Fibroblast of lung (primary cell): Measurements from ENCODE around the gene CUTA. TPM values are rescaled to one million over a fixed set of nuclear protein-coding genes. Genes with fewer than 3 reads are reported as not detected.

ENCODE experiments used
- DNase-seq, 2 donors: peaks; one replicate each; pipeline versions ENCODE4 v3.0.0 to v3.0.0-alpha.2; 2010; ENCODE audit warnings: low read depth in 2 of 2
- H2AFZ ChIP-seq: 2 replicates; pipeline ENCODE4 v1.5.1; 2012; ENCODE audit warnings: low read length, control low read depth, inconsistent platforms
- H3K27ac ChIP-seq: 2 replicates; pipeline ENCODE4 v1.5.1; 2011; ENCODE audit warnings: low read length, control low read depth; ENCODE audit not compliant: insufficient read depth
- H3K27me3 ChIP-seq: 2 replicates; pipeline ENCODE4 v1.5.1; 2011; ENCODE audit warnings: mild to moderate bottlenecking, low read length; ENCODE audit not compliant: control insufficient read depth, insufficient read depth
- H3K36me3 ChIP-seq: 2 replicates; pipeline ENCODE4 v1.5.1; 2011; ENCODE audit warnings: low read length; ENCODE audit not compliant: control insufficient read depth, insufficient read depth
- H3K4me1 ChIP-seq: 2 replicates; pipeline ENCODE4 v1.5.1; 2011; ENCODE audit warnings: low read length; ENCODE audit not compliant: control insufficient read depth, insufficient read depth; ENCODE audit errors: extremely low read depth
- H3K4me2 ChIP-seq: 2 replicates; pipeline ENCODE4 v1.5.1; 2011; ENCODE audit warnings: low read length, control low read depth; ENCODE audit not compliant: insufficient read depth; ENCODE audit errors: extremely low read depth
- H3K4me3 ChIP-seq, 4 experiments: fragments of 200-600 bp in 1 of 4; sonication (generic) in 1 of 4; replicated peaks in 1 of 4; 2 replicates each; pipeline ENCODE4 v1.5.1; 2011 to 2016; ENCODE audit warnings: low read length in 4 of 4, low read depth in 3 of 4, mild to moderate bottlenecking in 3 of 4, control low read depth in 2 of 4, inconsistent platforms in 1 of 4, mixed read lengths in 1 of 4; ENCODE audit not compliant: insufficient read depth in 1 of 4; ENCODE audit errors: control extremely low read depth in 1 of 4
- H3K79me2 ChIP-seq: 2 replicates; pipeline ENCODE4 v1.5.1; 2012; ENCODE audit warnings: mild to moderate bottlenecking, low read length, inconsistent platforms; ENCODE audit not compliant: control insufficient read depth, insufficient read depth
- H3K9ac ChIP-seq: 2 replicates; pipeline ENCODE4 v1.5.1; 2011; ENCODE audit warnings: mild to moderate bottlenecking, low read length, control low read depth; ENCODE audit not compliant: insufficient read depth
- H3K9me3 ChIP-seq: 2 replicates; pipeline ENCODE4 v1.5.1; 2012; ENCODE audit warnings: low read depth, low read length; ENCODE audit not compliant: control insufficient read depth, insufficient read depth
- H4K20me1 ChIP-seq: 2 replicates; pipeline ENCODE4 v1.5.1; 2011; ENCODE audit warnings: low read length; ENCODE audit not compliant: control insufficient read depth, insufficient read depth; ENCODE audit errors: extremely low read depth
- EZH2 ChIP-seq: IDR thresholded peaks from 2 replicates; pipeline ENCODE4 v1.5.1; 2012; ENCODE audit warnings: low read length, control low read depth, mild to moderate bottlenecking; ENCODE audit errors: missing control alignments
- polyA plus RNA-seq, 2 donors: library from polyadenylated mRNA; depleted of rRNA in 1 of 2; stranded (reverse) in 1 of 2; unstranded in 1 of 2; fragments of >200 nt; gene quantifications; 2 replicates each; pipeline ENCODE4 v1.2.1, GENCODE V29; 2011 to 2012; ENCODE audit warnings: missing spikeins in 1 of 2
- total RNA-seq: library from RNA; depleted of rRNA; stranded (reverse); fragments of >200 nt; gene quantifications from 2 replicates; pipeline ENCODE4 v1.2.1, GENCODE V29; 2014
- TF ChIP-seq, protein P1 (sequence below), 2 donors: IDR thresholded peaks in 1 of 2; conservative IDR thresholded peaks in 1 of 2; 1 replicate in 1 of 2; 2 replicates in 1 of 2; pipeline ENCODE4 v1.5.1; 2011 to 2012; ENCODE audit warnings: low read length in 2 of 2, control low read depth in 1 of 2, inconsistent platforms in 1 of 2, low read depth in 1 of 2, mild to moderate bottlenecking in 1 of 2

The CUTA gene
- total and polyA plus RNA-seq, 2 donors (not counting 1 experiment from before 2014, with no cell fraction given): 127 to 264 TPM

DNA sequence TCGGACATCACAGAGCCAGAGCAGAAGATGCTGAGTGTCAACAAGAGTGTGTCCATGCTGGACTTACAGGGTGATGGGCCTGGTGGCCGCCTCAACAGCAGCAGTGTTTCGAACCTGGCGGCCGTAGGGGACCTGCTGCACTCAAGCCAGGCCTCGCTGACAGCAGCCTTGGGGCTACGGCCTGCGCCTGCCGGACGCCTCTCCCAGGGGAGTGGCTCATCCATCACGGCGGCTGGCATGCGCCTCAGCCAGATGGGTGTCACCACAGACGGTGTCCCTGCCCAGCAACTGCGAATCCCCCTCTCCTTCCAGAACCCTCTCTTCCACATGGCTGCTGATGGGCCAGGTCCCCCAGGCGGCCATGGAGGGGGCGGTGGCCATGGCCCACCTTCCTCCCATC is 25.1 kb upstream of the CUTA start:
- no peaks in the 10 kb centered on the region for H3K9me3 ChIP-seq
- H3K27ac ChIP-seq: no peak overlapping the region
- no peaks in the 10 kb centered on the region for H3K79me2 ChIP-seq
- no peak overlapping the region for H3K4me2 ChIP-seq
- TF ChIP-seq, protein P1, sequence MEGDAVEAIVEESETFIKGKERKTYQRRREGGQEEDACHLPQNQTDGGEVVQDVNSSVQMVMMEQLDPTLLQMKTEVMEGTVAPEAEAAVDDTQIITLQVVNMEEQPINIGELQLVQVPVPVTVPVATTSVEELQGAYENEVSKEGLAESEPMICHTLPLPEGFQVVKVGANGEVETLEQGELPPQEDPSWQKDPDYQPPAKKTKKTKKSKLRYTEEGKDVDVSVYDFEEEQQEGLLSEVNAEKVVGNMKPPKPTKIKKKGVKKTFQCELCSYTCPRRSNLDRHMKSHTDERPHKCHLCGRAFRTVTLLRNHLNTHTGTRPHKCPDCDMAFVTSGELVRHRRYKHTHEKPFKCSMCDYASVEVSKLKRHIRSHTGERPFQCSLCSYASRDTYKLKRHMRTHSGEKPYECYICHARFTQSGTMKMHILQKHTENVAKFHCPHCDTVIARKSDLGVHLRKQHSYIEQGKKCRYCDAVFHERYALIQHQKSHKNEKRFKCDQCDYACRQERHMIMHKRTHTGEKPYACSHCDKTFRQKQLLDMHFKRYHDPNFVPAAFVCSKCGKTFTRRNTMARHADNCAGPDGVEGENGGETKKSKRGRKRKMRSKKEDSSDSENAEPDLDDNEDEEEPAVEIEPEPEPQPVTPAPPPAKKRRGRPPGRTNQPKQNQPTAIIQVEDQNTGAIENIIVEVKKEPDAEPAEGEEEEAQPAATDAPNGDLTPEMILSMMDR (conservative IDR thresholded peaks at IDR 0.05 in 1 of 2, IDR thresholded peaks at IDR 0.05 in 1 of 2; ENCODE audit: low read depth in 1 of 2, low read length in 2 of 2): no peak
- TF ChIP-seq EZH2: no peak
- H3K27me3 ChIP-seq: no peaks in the 10 kb centered on the region
- H2AFZ ChIP-seq: no peak overlapping the region
- H3K9ac ChIP-seq: no peak overlapping the region
- no peak for DNase-seq
- H3K4me1 ChIP-seq: no peaks in the 10 kb centered on the region
- peaks cover 25% of the 10 kb centered on the region for H3K36me3 ChIP-seq
- no peak overlapping the region for H3K4me3 ChIP-seq
- H4K20me1 ChIP-seq: no peaks in the 10 kb centered on the region

GRCh38 chr6:33442283-33442682 is 24.4 kb upstream of the CUTA start:
- DNase-seq: no peak
- no peak overlapping the region for H3K4me3 ChIP-seq
- no peaks in the 10 kb centered on the region for H3K9me3 ChIP-seq
- H3K27ac ChIP-seq: no peak overlapping the region
- no peak overlapping the region for H2AFZ ChIP-seq
- peaks cover 25% of the 10 kb centered on the region for H3K36me3 ChIP-seq
- TF ChIP-seq, protein P1 (conservative IDR thresholded peaks at IDR 0.05 in 1 of 2, IDR thresholded peaks at IDR 0.05 in 1 of 2; ENCODE audit: low read depth in 1 of 2, low read length in 2 of 2): no peak
- TF ChIP-seq EZH2: no peak
- H3K27me3 ChIP-seq: no peaks in the 10 kb centered on the region
- no peaks in the 10 kb centered on the region for H3K4me1 ChIP-seq
- H3K4me2 ChIP-seq: no peak overlapping the region
- H3K9ac ChIP-seq: no peak overlapping the region
- H3K79me2 ChIP-seq: no peaks in the 10 kb centered on the region
- no peaks in the 10 kb centered on the region for H4K20me1 ChIP-seq

- H3K9me3 ChIP-seq: no peaks in the 10 kb centered on the region
- no peak overlapping the region for H3K9ac ChIP-seq
- H3K27me3 ChIP-seq: no peaks in the 10 kb centered on the region
- H2AFZ ChIP-seq: no peak overlapping the region
- H3K4me1 ChIP-seq: no peaks in the 10 kb centered on the region
- TF ChIP-seq EZH2: no peak
- TF ChIP-seq, protein P1 (conservative IDR thresholded peaks at IDR 0.05 in 1 of 2, IDR thresholded peaks at IDR 0.05 in 1 of 2; ENCODE audit: low read depth in 1 of 2, low read length in 2 of 2): no peak
- H4K20me1 ChIP-seq: no peaks in the 10 kb centered on the region
- DNase-seq: no peak
- H3K27ac ChIP-seq: no peak overlapping the region
- H3K79me2 ChIP-seq: no peaks in the 10 kb centered on the region
- no peak overlapping the region for H3K4me2 ChIP-seq
- H3K4me3 ChIP-seq: no peak overlapping the region
- peaks cover 29% of the 10 kb centered on the region for H3K36me3 ChIP-seq
These were observed 23.6 kb upstream of the CUTA start for GRCh38 chr6:33441457-33441856.
